ENCODE results near the gene LRWD1.
"Not testable (repeated sequence)": the region's sequence is repeated elsewhere in the genome, so short reads cannot be mapped to it uniquely, and the experiment has no call there.

Gene LRWD1

GRCh38 chr7:102439963-102440795 lies 24.6 kb upstream of the LRWD1 start:
- in situ Hi-C loops (cut with MboI; ENCODE audit: low sequenced_read_pairs), result no loop called here

- in situ Hi-C loops (cut with MboI; ENCODE audit: low sequenced_read_pairs), result no loop called here
Measured at GRCh38 chr7:102444961-102445673, 19.7 kb upstream of the LRWD1 start.

GRCh38 chr7:102445674-102446071 lies 19.1 kb upstream of the LRWD1 start:
- in situ Hi-C loops (cut with MboI; ENCODE audit: low sequenced_read_pairs), result no loop called here

GRCh38 chr7:102446387-102447156 lies 18.2 kb upstream of the LRWD1 start:
- in situ Hi-C loops (cut with MboI; ENCODE audit: low sequenced_read_pairs), result no loop called here

GRCh38 chr7:102447311-102447710 lies 17.5 kb upstream of the LRWD1 start:
- in situ Hi-C loops (cut with MboI; ENCODE audit: low sequenced_read_pairs), result no loop called here

GRCh38 chr7:102449136-102449535 lies 15.6 kb upstream of the LRWD1 start:
- in situ Hi-C loops (cut with MboI; ENCODE audit: low sequenced_read_pairs), result no loop called here

- in situ Hi-C loops (cut with MboI; ENCODE audit: low sequenced_read_pairs), result no loop called here
Measured at GRCh38 chr7:102450242-102450641, 14.5 kb upstream of the LRWD1 start.

- in situ Hi-C loops (cut with MboI; ENCODE audit: low sequenced_read_pairs), result no loop called here
Measured at GRCh38 chr7:102451371-102452054, 13.3 kb upstream of the LRWD1 start.

- in situ Hi-C loops (cut with MboI; ENCODE audit: low sequenced_read_pairs), result no loop called here
Measured at GRCh38 chr7:102452451-102452850, 12.3 kb upstream of the LRWD1 start.

- in situ Hi-C loops (cut with MboI; ENCODE audit: low sequenced_read_pairs), result no loop called here
Measured at GRCh38 chr7:102453319-102453718, 11.5 kb upstream of the LRWD1 start.

- in situ Hi-C loops (cut with MboI; ENCODE audit: low sequenced_read_pairs), result no loop called here
Measured at GRCh38 chr7:102454468-102454867, 10.3 kb upstream of the LRWD1 start.

GRCh38 chr7:102454932-102455331 lies 9.9 kb upstream of the LRWD1 start:
- in situ Hi-C loops (cut with MboI; ENCODE audit: low sequenced_read_pairs), result not testable (repeated sequence)

GRCh38 chr7:102455596-102455995 lies 9.2 kb upstream of the LRWD1 start:
- in situ Hi-C loops (cut with MboI; ENCODE audit: low sequenced_read_pairs), result no loop called here

GRCh38 chr7:102456327-102456726 lies 8.5 kb upstream of the LRWD1 start:
- in situ Hi-C loops (cut with MboI; ENCODE audit: low sequenced_read_pairs), result no loop called here

GRCh38 chr7:102457352-102457924 lies 7.3 kb upstream of the LRWD1 start:
- in situ Hi-C loops (cut with MboI; ENCODE audit: low sequenced_read_pairs), result no loop called here

GRCh38 chr7:102459221-102459844 lies 5.5 kb upstream of the LRWD1 start:
- in situ Hi-C loops (cut with MboI; ENCODE audit: low sequenced_read_pairs), result no loop called here

- in situ Hi-C loops (cut with MboI; ENCODE audit: low sequenced_read_pairs), result loop anchor here (10.0 kb wide), 1 partner anchor 176 kb away; the partner anchor contains the start of gene SH2B2
Measured at GRCh38 chr7:102460467-102460866, 4.3 kb upstream of the LRWD1 start.

- in situ Hi-C loops (cut with MboI; ENCODE audit: low sequenced_read_pairs), result loop anchor here (10.0 kb wide), 1 partner anchor 179 kb away; the partner anchor contains the start of gene SH2B2
Measured at GRCh38 chr7:102463841-102464576, 775 bp upstream of the LRWD1 start.

GRCh38 chr7:102466097-102466496 lies 1.3 kb downstream of the LRWD1 start:
- in situ Hi-C loops (cut with MboI; ENCODE audit: low sequenced_read_pairs), result loop anchor here (10.0 kb wide), 1 partner anchor 181 kb away; the partner anchor contains the start of gene SH2B2
